IMR-90 (cell line): ENCODE data around the gene KIAA1328. TPM values are rescaled to one million over a fixed set of nuclear protein-coding genes. Genes with fewer than 3 reads are reported as not detected.

Source experiments
- ATAC-seq: fragments of 200-7000 bp; cut with Tn5 transposase; 2 replicates; pipeline ENCODE4 v1.9.1; 2020; ENCODE audit warnings: low read depth, mild to moderate bottlenecking, moderate library complexity
- BruUV-seq: library from RNA; stranded (reverse); fragments of 400-500 nt; replicated peaks from 2 replicates; lab custom pipeline; 2021; lab: Mats Ljungman, UMichigan
- CTCF ChIA-PET: fragments of 300-600 bp; formaldehyde crosslinking; extraction: SDS; loops from one replicate; lab custom pipeline; 2021; ENCODE audit warnings: antibody characterized with exemption; lab: Yijun Ruan, JAX
- POLR2A ChIA-PET: fragments of 300-600 bp; sonication (Branson Sonifier 250); formaldehyde crosslinking; loops from one replicate; lab custom pipeline; 2022; ENCODE audit warnings: antibody characterized with exemption; ENCODE audit not compliant: unreplicated experiment; lab: Charles Lee
- DNase-seq: peaks from one replicate; pipeline ENCODE4 v3.0.0; 2013
- H2AFZ ChIP-seq: replicated peaks from 2 replicates; pipeline ENCODE3; 2013; ENCODE audit warnings: low read length, mild to moderate bottlenecking; ENCODE audit not compliant: poor library complexity
- H2AK5ac ChIP-seq: 2 replicates; pipeline ENCODE4 v1.6.1; 2013; ENCODE audit warnings: low read depth, low read length, inconsistent platforms
- H2AK9ac ChIP-seq: replicated peaks from 2 replicates; pipeline ENCODE3; 2013; ENCODE audit warnings: mild to moderate bottlenecking, low read depth, low read length, moderate library complexity; ENCODE audit not compliant: poor library complexity
- H2BK120ac ChIP-seq: 2 replicates; pipeline ENCODE4 v1.6.1; 2013; ENCODE audit warnings: low read depth, low read length, inconsistent platforms
- H2BK15ac ChIP-seq: 3 replicates; pipeline ENCODE4 v1.6.1; 2013; ENCODE audit warnings: low read depth, low read length, inconsistent platforms
- H2BK20ac ChIP-seq: 2 replicates; pipeline ENCODE4 v1.6.1; 2013; ENCODE audit warnings: low read depth, mild to moderate bottlenecking, inconsistent platforms, low read length, moderate library complexity
- H2BK5ac ChIP-seq: 2 replicates; pipeline ENCODE4 v1.6.1; 2013; ENCODE audit warnings: mild to moderate bottlenecking, low read depth, low read length, inconsistent platforms; ENCODE audit not compliant: poor library complexity, severe bottlenecking
- H3K14ac ChIP-seq: replicated peaks from 2 replicates; pipeline ENCODE4 v1.6.1; 2013; ENCODE audit warnings: low read depth, low read length, inconsistent platforms
- H3K18ac ChIP-seq: 2 replicates; pipeline ENCODE4 v1.6.1; 2013; ENCODE audit warnings: low read depth, low read length, control low read depth
- H3K23ac ChIP-seq: 2 replicates; pipeline ENCODE4 v1.6.1; 2013; ENCODE audit warnings: low read depth, low read length, inconsistent platforms
- H3K27ac ChIP-seq: 2 replicates; pipeline ENCODE4 v1.5.1; 2013; ENCODE audit warnings: mild to moderate bottlenecking, control low read depth, low read length; ENCODE audit not compliant: insufficient read depth
- H3K27me3 ChIP-seq: 2 replicates; pipeline ENCODE4 v1.6.1; 2013; ENCODE audit warnings: low read length; ENCODE audit not compliant: control insufficient read depth, insufficient read depth
- H3K36me3 ChIP-seq: 2 replicates; pipeline ENCODE4 v1.6.1; 2013; ENCODE audit warnings: low read length, mixed read lengths; ENCODE audit not compliant: control insufficient read depth, insufficient read depth
- H3K4ac ChIP-seq: 2 replicates; pipeline ENCODE4 v1.6.1; 2013; ENCODE audit warnings: low read depth, low read length, inconsistent platforms
- H3K4me1 ChIP-seq: 2 replicates; pipeline ENCODE4 v1.6.1; 2013; ENCODE audit warnings: low read length, mixed read lengths; ENCODE audit not compliant: control insufficient read depth, insufficient read depth
- H3K4me2 ChIP-seq: 2 replicates; pipeline ENCODE4 v1.6.1; 2013; ENCODE audit warnings: low read depth, mild to moderate bottlenecking, control low read depth, low read length, moderate library complexity
- H3K4me3 ChIP-seq: 2 replicates; pipeline ENCODE4 v1.5.1; 2013; ENCODE audit warnings: low read depth, mild to moderate bottlenecking, control low read depth, low read length, moderate library complexity; ENCODE audit not compliant: insufficient read depth
- H3K56ac ChIP-seq: 2 replicates; pipeline ENCODE4 v1.6.1; 2013; ENCODE audit warnings: low read length, inconsistent platforms; ENCODE audit not compliant: insufficient read depth; ENCODE audit errors: extremely low read depth
- H3K79me1 ChIP-seq, 2 experiments: 2 replicates each; pipeline ENCODE4 v1.6.1; 2013; ENCODE audit warnings: low read length in 2 of 2, inconsistent platforms in 1 of 2, low read depth in 1 of 2
- H3K9ac ChIP-seq: 2 replicates; pipeline ENCODE4 v1.6.1; 2013; ENCODE audit warnings: low read depth, low read length, control low read depth
- H3K9me1 ChIP-seq: 2 replicates; pipeline ENCODE4 v1.6.1; 2013; ENCODE audit warnings: low read length, inconsistent platforms; ENCODE audit not compliant: insufficient read depth
- H3K9me3 ChIP-seq: 2 replicates; pipeline ENCODE4 v1.6.1; 2013; ENCODE audit warnings: low read length; ENCODE audit not compliant: control insufficient read depth, insufficient read depth
- H4K20me1 ChIP-seq: 2 replicates; pipeline ENCODE4 v1.6.1; 2013; ENCODE audit warnings: low read length, inconsistent platforms; ENCODE audit not compliant: insufficient read depth
- H4K5ac ChIP-seq: 2 replicates; pipeline ENCODE4 v1.6.1; 2013; ENCODE audit warnings: mild to moderate bottlenecking, low read depth, low read length, control low read depth
- H4K8ac ChIP-seq, 2 experiments: 2 replicates each; pipeline ENCODE4 v1.6.1; 2013; ENCODE audit warnings: low read depth in 2 of 2, low read length in 2 of 2, control low read depth in 1 of 2, inconsistent platforms in 1 of 2
- H4K91ac ChIP-seq: 2 replicates; pipeline ENCODE4 v1.6.1; 2013; ENCODE audit warnings: low read depth, low read length, inconsistent platforms; ENCODE audit not compliant: insufficient read depth
- CHD1 ChIP-seq: IDR thresholded peaks from 2 replicates; pipeline ENCODE4 v1.6.1; 2012; ENCODE audit warnings: low read depth, low read length, improper control_type of control experiment
- FOS ChIP-seq: fragments of 150-350 bp; IDR thresholded peaks from 2 replicates; pipeline ENCODE4 v1.6.1; 2016; ENCODE audit warnings: low read depth, low read length
- MAFK ChIP-seq: IDR thresholded peaks from 2 replicates; pipeline ENCODE4 v1.6.1; 2012; ENCODE audit warnings: low read depth, low read length, improper control_type of control experiment
- NFE2L2 ChIP-seq: fragments of 150-350 bp; IDR thresholded peaks from 2 replicates; pipeline ENCODE4 v1.6.1; 2016; ENCODE audit warnings: low read depth, mild to moderate bottlenecking, low read length
- RCOR1 ChIP-seq: IDR thresholded peaks from 2 replicates; pipeline ENCODE4 v1.6.1; 2012; ENCODE audit warnings: mild to moderate bottlenecking, low read length, improper control_type of control experiment; ENCODE audit not compliant: insufficient replicate concordance
- SMC3 ChIP-seq: fragments of 150-350 bp; IDR thresholded peaks from 2 replicates; pipeline ENCODE4 v1.6.1; 2016; ENCODE audit warnings: low read depth, mild to moderate bottlenecking, antibody characterized with exemption, low read length, moderate library complexity
- WGBS, 2 experiments: methylation state at CpG; one replicate each; pipeline versions ENCODE4 v1.1.5 to v1.1.7; 2013; ENCODE audit warnings: missing lambda C conversion rate in 2 of 2; ENCODE audit not compliant: insufficient read length in 1 of 2; ENCODE audit errors: extremely low coverage in 2 of 2; 5-methylcytosine and 5-hydroxymethylcytosine counted together
- dilution Hi-C: fragments of 300-500 bp; cut with HindIII; formaldehyde crosslinking; loops from one replicate; pipeline ENCODE4 v1.14.3; 2018; ENCODE audit warnings: low sequenced_read_pairs; ENCODE audit not compliant: unreplicated experiment
- in situ Hi-C: fragments of 300-500 bp; cut with MboI; formaldehyde crosslinking; loops from 3 replicates; pipeline ENCODE4 v1.14.3; 2019; ENCODE audit warnings: low sequenced_read_pairs, inconsistent platforms, mixed read lengths
- intact Hi-C: fragments of 100-400 bp; cut with micrococcal nuclease; formaldehyde crosslinking; loops from 2 replicates; pipeline ENCODE4 v1.10.0; 2022
- polyA plus RNA-seq, 3 experiments: library from polyadenylated mRNA; depleted of rRNA; stranded (reverse); fragments of >200 nt; gene quantifications; 2 replicates each; pipeline ENCODE4 v1.2.3, GENCODE V29; 2012; ENCODE audit warnings: low replicate concordance in 1 of 3
- total RNA-seq: library from RNA; depleted of rRNA; stranded (reverse); fragments of >200 nt; gene quantifications from 2 replicates; pipeline ENCODE4 v1.2.3, GENCODE V29; 2012
- TF ChIP-seq, protein P1 (sequence below): conservative IDR thresholded peaks from 2 replicates; pipeline ENCODE4 v1.5.1; 2012; ENCODE audit warnings: mild to moderate bottlenecking, low read depth, low read length, improper control_type of control experiment

KIAA1328 gene
- total and polyA plus RNA-seq, 2 of the 4 experiments (the other 2 are of a cell fraction), result 2.4 to 7.0 TPM

GRCh38 chr18:36829362-36830157 is 633 bp downstream of the KIAA1328 start:
- Histone ChIP-seq H3K79me1 (peaks cover 23 to 42% of the 10 kb centered on the region in 2 experiments), H3K18ac (no peak overlapping the region), H3K36me3 (no peaks in the 10 kb centered on the region), H2AK5ac (peak overlapping the region; percentile 29; the same call in 1 of the 2 replicates), H3K27me3 (no peaks in the 10 kb centered on the region), H4K5ac (peak overlapping the region; percentile 29), H3K27ac (peak overlapping the region; percentile 27), H3K9ac (peak overlapping the region; percentile 62), H3K9me1 (peaks cover 3% of the 10 kb centered on the region; the same call in 1 of the 2 replicates), H3K9me3 (no peaks in the 10 kb centered on the region), H2AK9ac (peak overlapping the region; percentile 10), H2BK5ac (peak overlapping the region; percentile 6), H3K4me2 (peak overlapping the region; percentile 70), H4K20me1 (no peaks in the 10 kb centered on the region), H4K8ac (peak overlapping the region; percentile 72 to 74; a peak in 3 of 4 replicates), H3K23ac (peak overlapping the region; percentile 46), H3K4ac (peak overlapping the region; percentile 24), H3K14ac (peak overlapping the region; percentile 61), H3K4me3 (peak overlapping the region; percentile 98), H2BK120ac (peak overlapping the region; percentile 9; the same call in 1 of the 2 replicates), H3K4me1 (peaks cover 2% of the 10 kb centered on the region; the same call in 1 of the 2 replicates), H2BK20ac (no peak overlapping the region), H2BK15ac (peak overlapping the region; percentile 5; the same call in 1 of the 3 replicates), H3K56ac (peak overlapping the region; percentile 56; the same call in 1 of the 2 replicates), H2AFZ (peak overlapping the region; percentile 100), H4K91ac (peak overlapping the region; percentile 63)
- DNase-seq (peak; percentile 19), ATAC-seq (peak; percentile 30)
- dilution Hi-C loops (no loop called here), in situ Hi-C loops (no loop called here), intact Hi-C loops (no loop called here)
- no TSS peak for BruUV-seq
- CTCF ChIA-PET, result interaction anchor here (0.5 to 1.2 kb wide), 3 partner anchors 112 to 142 kb away, joined by 3 to 5 read pairs (median 3); no protein-coding TSS in a partner anchor
- TF ChIP-seq MAFK, result no peak
- TF ChIP-seq RCOR1, result peak; percentile 1
- TF ChIP-seq CHD1, result no peak
- TF ChIP-seq NFE2L2, result no peak
- TF ChIP-seq FOS, result no peak
- TF ChIP-seq SMC3, result no peak
- TF ChIP-seq, protein P1, sequence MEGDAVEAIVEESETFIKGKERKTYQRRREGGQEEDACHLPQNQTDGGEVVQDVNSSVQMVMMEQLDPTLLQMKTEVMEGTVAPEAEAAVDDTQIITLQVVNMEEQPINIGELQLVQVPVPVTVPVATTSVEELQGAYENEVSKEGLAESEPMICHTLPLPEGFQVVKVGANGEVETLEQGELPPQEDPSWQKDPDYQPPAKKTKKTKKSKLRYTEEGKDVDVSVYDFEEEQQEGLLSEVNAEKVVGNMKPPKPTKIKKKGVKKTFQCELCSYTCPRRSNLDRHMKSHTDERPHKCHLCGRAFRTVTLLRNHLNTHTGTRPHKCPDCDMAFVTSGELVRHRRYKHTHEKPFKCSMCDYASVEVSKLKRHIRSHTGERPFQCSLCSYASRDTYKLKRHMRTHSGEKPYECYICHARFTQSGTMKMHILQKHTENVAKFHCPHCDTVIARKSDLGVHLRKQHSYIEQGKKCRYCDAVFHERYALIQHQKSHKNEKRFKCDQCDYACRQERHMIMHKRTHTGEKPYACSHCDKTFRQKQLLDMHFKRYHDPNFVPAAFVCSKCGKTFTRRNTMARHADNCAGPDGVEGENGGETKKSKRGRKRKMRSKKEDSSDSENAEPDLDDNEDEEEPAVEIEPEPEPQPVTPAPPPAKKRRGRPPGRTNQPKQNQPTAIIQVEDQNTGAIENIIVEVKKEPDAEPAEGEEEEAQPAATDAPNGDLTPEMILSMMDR, result no peak
- POLR2A ChIA-PET, result no interaction called here
- WGBS, 2 experiments, result 23% methylated on average over 8 of the region's 17 CpGs; no CpG with 5 or more reads in 1 of the 2 experiments
